ENCODE data around the gene SGSM2. TPM values are rescaled to one million over a fixed set of nuclear protein-coding genes. Genes with fewer than 3 reads are reported as not detected.

Gene SGSM2
- polyA plus RNA-seq, 1 donor = 53.5 TPM

- no peak for DNase-seq
Measured at GRCh38 chr17:2369039-2369438, 31.7 kb downstream of the SGSM2 start.

GRCh38 chr17:2369551-2370210, 32.4 kb downstream of the SGSM2 start:
- DNase-seq = no peak

GRCh38 chr17:2370211-2370589, 32.9 kb downstream of the SGSM2 start:
- DNase-seq = no peak

- no peak for DNase-seq
Measured at GRCh38 chr17:2371183-2372130, 34.2 kb downstream of the SGSM2 start.

- DNase-seq = no peak
Measured at GRCh38 chr17:2372180-2372579, 34.9 kb downstream of the SGSM2 start.

GRCh38 chr17:2372681-2373080, 35.4 kb downstream of the SGSM2 start:
- no peak for DNase-seq

- no peak for DNase-seq
Measured at GRCh38 chr17:2373179-2373578, 35.9 kb downstream of the SGSM2 start.

- DNase-seq = no peak
Measured at GRCh38 chr17:2374549-2375285, 37.4 kb downstream of the SGSM2 start.

GRCh38 chr17:2375406-2375805, 38.1 kb downstream of the SGSM2 start:
- no peak for DNase-seq

GRCh38 chr17:2376107-2376506, 38.8 kb downstream of the SGSM2 start:
- no peak for DNase-seq

- no peak for DNase-seq
Measured at GRCh38 chr17:2377659-2378058, 40.4 kb downstream of the SGSM2 start.

GRCh38 chr17:2378905-2379304, 41.6 kb downstream of the SGSM2 start:
- no peak for DNase-seq

- no peak for DNase-seq
Measured at GRCh38 chr17:2379489-2380225, 42.4 kb downstream of the SGSM2 start.

- no peak for DNase-seq
Measured at GRCh38 chr17:2380226-2380922, 43.1 kb downstream of the SGSM2 start.

GRCh38 chr17:2380950-2381649, 43.8 kb downstream of the SGSM2 start:
- DNase-seq = no peak

GRCh38 chr17:2383628-2384167, 46.4 kb downstream of the SGSM2 start:
- DNase-seq = no peak

- no peak for DNase-seq
Measured at GRCh38 chr17:2384439-2385127, 47.3 kb downstream of the SGSM2 start.

- no peak for DNase-seq
Measured at GRCh38 chr17:2385240-2386210, 48.2 kb downstream of the SGSM2 start.
